ENCODE measurements around the gene PRDM10. TPM values are rescaled to one million over a fixed set of nuclear protein-coding genes. Genes with fewer than 3 reads are reported as not detected.
"Not testable (repeated sequence)": the region's sequence is repeated elsewhere in the genome, so short reads cannot be mapped to it uniquely, and the experiment has no call there.

Gene PRDM10
- total RNA-seq, 6 experiments from 2014 or later, result 3.4 to 6.8 (median 4.4) TPM

DNA sequence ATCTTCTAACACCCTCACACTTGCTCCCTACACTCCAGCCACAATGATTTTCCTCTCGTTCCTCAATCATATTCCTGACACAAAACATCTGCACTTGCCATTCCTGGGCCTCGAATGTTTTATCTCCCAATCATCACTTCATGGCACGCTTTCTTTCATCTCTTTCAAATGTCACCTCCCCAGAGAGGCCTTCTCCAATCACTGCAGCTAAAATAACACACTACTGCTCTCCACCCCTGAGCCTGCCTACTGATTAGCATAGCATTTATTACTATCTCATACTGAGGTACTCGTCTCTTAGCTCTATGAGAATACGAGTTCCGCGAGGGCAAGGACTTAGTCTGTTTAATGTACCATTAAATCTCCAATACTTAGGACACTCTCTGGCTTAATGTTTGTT, 130.7 kb downstream of the PRDM10 start:
- Histone ChIP-seq H3K36me3 (peaks cover 0 to 95% (median 37%) of the 10 kb centered on the region in 4 donors), H3K9me3 (no peaks in the 10 kb centered on the region)
- whole genome bisulfite sequencing (ENCODE audit: insufficient coverage, low coverage, low lambda C conversion rate, missing lambda C conversion rate), result 87% methylated on average over 7 of the region's 7 CpGs

DNA sequence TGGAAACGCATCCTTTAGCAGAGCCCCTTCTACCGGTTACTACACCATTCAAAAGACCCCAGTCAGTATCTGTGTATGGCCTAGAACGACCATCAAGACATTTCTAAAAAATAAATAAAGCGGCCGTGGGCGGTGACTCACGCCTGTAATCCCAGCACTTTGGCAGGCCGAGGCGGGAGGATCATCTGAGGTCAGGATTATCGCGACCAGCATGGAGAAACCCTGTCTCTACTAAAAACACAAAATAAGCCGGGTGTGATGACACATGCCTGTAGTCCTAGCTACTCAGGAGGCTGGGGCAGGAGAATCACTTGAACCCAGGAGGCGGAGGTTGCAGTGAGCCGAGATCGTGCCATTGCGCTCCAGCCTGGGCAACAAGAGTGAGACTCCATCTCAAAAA, 134.0 kb downstream of the PRDM10 start:
- H3K9me3 ChIP-seq; H3K4me1 ChIP-seq; DNase-seq; H3K27ac ChIP-seq; H3K4me3 ChIP-seq; intact Hi-C loops (cut with DNase I); H3K27me3 ChIP-seq; ATAC-seq: not testable (repeated sequence)
- peaks cover 0 to 85% (median 30%) of the 10 kb centered on the region in 4 donors for H3K36me3 ChIP-seq
- 83% methylated on average over 14 of the region's 16 CpGs for WGBS (ENCODE audit: insufficient coverage, low coverage, low lambda C conversion rate, missing lambda C conversion rate)

More for the DNA sequence above, 130.7 kb downstream of the PRDM10 start:
- Histone ChIP-seq H3K4me1 (no peaks in the 10 kb centered on the region), H3K4me3 (no peak overlapping the region), H3K27ac (no peak overlapping the region), H3K27me3 (no peaks in the 10 kb centered on the region)
- ATAC-seq (no peak), DNase-seq (no peak)
- intact Hi-C loops (cut with DNase I), result no loop called here
- no peak for TF ChIP-seq POLR2A (IDR thresholded peaks at IDR 0.05)
- TF ChIP-seq, protein P1, sequence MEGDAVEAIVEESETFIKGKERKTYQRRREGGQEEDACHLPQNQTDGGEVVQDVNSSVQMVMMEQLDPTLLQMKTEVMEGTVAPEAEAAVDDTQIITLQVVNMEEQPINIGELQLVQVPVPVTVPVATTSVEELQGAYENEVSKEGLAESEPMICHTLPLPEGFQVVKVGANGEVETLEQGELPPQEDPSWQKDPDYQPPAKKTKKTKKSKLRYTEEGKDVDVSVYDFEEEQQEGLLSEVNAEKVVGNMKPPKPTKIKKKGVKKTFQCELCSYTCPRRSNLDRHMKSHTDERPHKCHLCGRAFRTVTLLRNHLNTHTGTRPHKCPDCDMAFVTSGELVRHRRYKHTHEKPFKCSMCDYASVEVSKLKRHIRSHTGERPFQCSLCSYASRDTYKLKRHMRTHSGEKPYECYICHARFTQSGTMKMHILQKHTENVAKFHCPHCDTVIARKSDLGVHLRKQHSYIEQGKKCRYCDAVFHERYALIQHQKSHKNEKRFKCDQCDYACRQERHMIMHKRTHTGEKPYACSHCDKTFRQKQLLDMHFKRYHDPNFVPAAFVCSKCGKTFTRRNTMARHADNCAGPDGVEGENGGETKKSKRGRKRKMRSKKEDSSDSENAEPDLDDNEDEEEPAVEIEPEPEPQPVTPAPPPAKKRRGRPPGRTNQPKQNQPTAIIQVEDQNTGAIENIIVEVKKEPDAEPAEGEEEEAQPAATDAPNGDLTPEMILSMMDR (IDR thresholded peaks at IDR 0.05), result no peak

DNA sequence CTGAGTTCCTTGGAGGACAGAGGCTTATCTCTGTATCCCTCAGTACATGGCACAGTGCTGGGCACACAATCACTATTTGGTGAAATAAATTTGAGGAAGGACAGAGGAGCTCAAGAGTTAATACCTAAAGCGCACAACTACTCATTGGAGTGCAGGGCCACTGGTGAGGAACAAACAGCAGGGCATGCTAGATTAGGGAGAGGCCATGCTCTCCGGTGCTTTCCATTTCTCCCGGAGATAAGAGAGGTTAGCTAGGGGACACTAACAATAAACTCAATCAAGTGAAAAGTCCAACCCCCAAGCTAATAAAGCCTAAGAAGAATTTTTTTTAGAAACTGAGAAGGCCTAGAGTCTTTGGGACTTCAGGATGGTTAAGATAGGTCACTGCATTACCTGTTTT, 136.3 kb downstream of the PRDM10 start:
- WGBS (ENCODE audit: insufficient coverage, low coverage, low lambda C conversion rate, missing lambda C conversion rate), result 53% methylated on average over 3 of the region's 3 CpGs

DNA sequence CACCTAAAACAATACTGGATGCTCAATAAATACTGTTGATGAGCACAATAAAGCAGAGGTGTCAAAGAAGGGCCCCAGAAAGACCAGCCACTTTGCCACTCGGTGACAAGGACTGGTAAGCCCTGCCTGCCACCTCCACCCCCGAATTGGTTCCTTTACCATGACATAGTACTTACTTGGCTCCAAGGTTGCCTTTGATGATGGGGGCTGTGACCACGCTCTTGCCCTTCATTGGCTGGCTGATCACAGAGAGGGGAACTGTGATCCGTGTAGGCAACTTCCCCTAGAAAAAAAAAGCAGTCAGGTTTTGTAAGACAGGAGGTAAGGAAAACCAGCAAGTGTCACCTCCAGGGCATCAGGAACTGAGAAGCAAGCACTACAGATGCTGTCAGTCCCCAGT, 136.9 kb downstream of the PRDM10 start:
- ATAC-seq, result no peak
- WGBS (ENCODE audit: insufficient coverage, low coverage, low lambda C conversion rate, missing lambda C conversion rate), result 82% methylated on average over 4 of the region's 4 CpGs

More for the DNA sequence above, 136.3 kb downstream of the PRDM10 start:
- no peak overlapping the region for H3K4me3 ChIP-seq
- DNase-seq, result no peak
- peak in 3 of 4 donors; percentile 11 to 37 (median 32) for ATAC-seq
- TF ChIP-seq POLR2A (IDR thresholded peaks at IDR 0.05), result no peak
- TF ChIP-seq, protein P1 (IDR thresholded peaks at IDR 0.05), result no peak
- H3K36me3 ChIP-seq, result peaks cover 0 to 69% (median 19%) of the 10 kb centered on the region in 4 donors
- H3K27me3 ChIP-seq, result no peaks in the 10 kb centered on the region
- no peak overlapping the region for H3K27ac ChIP-seq
- H3K4me1 ChIP-seq, result no peaks in the 10 kb centered on the region
- no peaks in the 10 kb centered on the region for H3K9me3 ChIP-seq
- intact Hi-C loops (cut with DNase I), result no loop called here

DNA sequence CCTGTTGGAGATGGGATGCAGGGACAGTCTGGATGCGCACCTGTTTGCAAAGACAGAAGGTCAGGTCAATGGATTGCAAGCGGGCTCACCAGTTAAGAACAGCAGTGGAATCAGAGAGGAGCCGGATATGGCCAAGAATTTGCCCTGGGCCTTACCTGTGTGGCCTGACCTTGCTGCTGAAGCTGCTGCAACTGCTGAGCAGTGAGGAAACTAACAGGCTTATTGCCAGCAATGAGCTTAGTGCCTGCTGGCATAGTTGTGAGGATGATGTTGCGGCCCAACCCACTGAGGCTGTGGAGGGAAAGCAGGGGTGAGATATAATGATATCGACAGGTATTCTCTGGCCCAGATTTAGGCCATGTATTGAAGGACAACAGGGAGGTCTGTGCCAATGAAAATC, 137.8 kb downstream of the PRDM10 start:
- H3K9me3 ChIP-seq, result no peaks in the 10 kb centered on the region
- H3K4me1 ChIP-seq, result no peaks in the 10 kb centered on the region
- H3K36me3 ChIP-seq, result peaks cover 0 to 55% (median 16%) of the 10 kb centered on the region in 4 donors
- peak; percentile 21 to 87 (median 52) for ATAC-seq
- WGBS (ENCODE audit: insufficient coverage, low coverage, low lambda C conversion rate, missing lambda C conversion rate), result 43% methylated on average over 5 of the region's 5 CpGs
- TF ChIP-seq POLR2A (IDR thresholded peaks at IDR 0.05), result no peak
- TF ChIP-seq, protein P1 (IDR thresholded peaks at IDR 0.05), result no peak
- intact Hi-C loops (cut with DNase I), result no loop called here
- H3K27me3 ChIP-seq, result no peaks in the 10 kb centered on the region
- DNase-seq, result peak in 1 of 3 donors; percentile 68
- no peak overlapping the region for H3K4me3 ChIP-seq
- H3K27ac ChIP-seq, result no peak overlapping the region

More for the DNA sequence above, 136.9 kb downstream of the PRDM10 start:
- no peak for DNase-seq
- Histone ChIP-seq H3K4me1 (no peaks in the 10 kb centered on the region), H3K4me3 (no peak overlapping the region), H3K36me3 (peaks cover 0 to 63% (median 17%) of the 10 kb centered on the region in 4 donors), H3K9me3 (no peaks in the 10 kb centered on the region), H3K27me3 (no peaks in the 10 kb centered on the region), H3K27ac (no peak overlapping the region)
- TF ChIP-seq, protein P1 (IDR thresholded peaks at IDR 0.05), result no peak
- TF ChIP-seq POLR2A (IDR thresholded peaks at IDR 0.05), result no peak
- intact Hi-C loops (cut with DNase I), result no loop called here

Measured in right lobe of liver (tissue), 6 donors.